ENCODE data around the gene CYP27C1. TPM values are rescaled to one million over a fixed set of nuclear protein-coding genes. Genes with fewer than 3 reads are reported as not detected.

The CYP27C1 gene
- total and polyA plus RNA-seq, 2 of the 13 experiments (the other 11 are each of a cell fraction or from before 2014, with no cell fraction given): not detected

DNA sequence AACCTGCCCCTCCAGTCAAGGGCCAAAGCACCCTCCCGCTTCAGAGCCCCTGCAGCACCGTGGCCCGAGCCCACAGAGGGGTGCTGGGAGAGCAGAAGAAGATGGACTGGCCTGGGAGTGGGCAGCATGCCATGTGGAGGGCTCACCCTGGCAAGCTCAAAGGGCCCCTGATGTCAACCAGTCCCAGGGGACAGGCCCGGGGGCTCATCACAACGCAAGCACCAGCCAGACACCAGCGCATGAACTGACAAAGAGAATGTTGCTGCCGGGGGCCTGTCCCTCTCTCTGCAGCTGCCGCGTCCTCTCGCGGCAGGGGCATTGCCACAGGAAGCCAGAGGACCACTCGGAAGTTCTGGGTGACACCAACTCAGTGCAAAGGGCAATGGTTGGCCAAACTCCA lies 82.9 kb downstream of the CYP27C1 start:
- Histone ChIP-seq H3K9me3 (ENCODE audit: low read length) (no peaks in the 10 kb centered on the region), H3K4me2 (ENCODE audit: low read depth, low read length) (no peak overlapping the region), H3K9ac (ENCODE audit: insufficient read depth, low read depth, low read length) (no peak overlapping the region), H3K36me3 (replicated peaks in 1 of 2; ENCODE audit: control insufficient read depth in 1 of 2, insufficient read depth in 2 of 2, low read length in 2 of 2) (no peaks in the 10 kb centered on the region), H3K79me2 (ENCODE audit: insufficient read depth, low read length) (no peaks in the 10 kb centered on the region), H3K4me3 (replicated peaks in 1 of 3; ENCODE audit: insufficient read depth in 1 of 3, low read depth in 2 of 3, low read length in 3 of 3) (no peak overlapping the region), H3K4me1 (ENCODE audit: insufficient read depth, low read length) (no peaks in the 10 kb centered on the region), H3K27ac (ENCODE audit: extremely low read length, insufficient read depth, low read length) (no peak overlapping the region), H4K20me1 (ENCODE audit: insufficient read depth, low read length) (no peaks in the 10 kb centered on the region), H2AFZ (ENCODE audit: low read length) (no peak overlapping the region), H3K27me3 (ENCODE audit: control insufficient read depth in 1 of 2, insufficient read depth in 2 of 2, low read length in 2 of 2) (peaks cover 7 to 29% of the 10 kb centered on the region in 2 experiments)
- WGBS (ENCODE audit: low lambda C conversion rate): 43% methylated on average over 8 of the region's 12 CpGs
- intact Hi-C loops (cut with micrococcal nuclease; ENCODE audit: unreplicated experiment) (no loop called here), in situ Hi-C loops (cut with HindIII; ENCODE audit: extremely low pct_ligation_motif_present, low pct_unique_long_range_greater_than_20kb) (no loop called here)
- no TSS peak for BruUV-seq (replicated peaks)
- POLR2A ChIA-PET: no interaction called here
- FAIRE-seq (no peak), ATAC-seq (no peak; the same call in 1 of the 3 replicates), DNase-seq (ENCODE audit: low spot score) (no peak)
- no peak for TF ChIP-seq ZKSCAN5 (CRISPR knock-in tag; IDR thresholded peaks at IDR 0.05)
- no peak for TF ChIP-seq REPIN1 (CRISPR knock-in tag; IDR thresholded peaks at IDR 0.05; ENCODE audit: borderline replicate concordance, low read depth)
- TF ChIP-seq, protein P1, sequence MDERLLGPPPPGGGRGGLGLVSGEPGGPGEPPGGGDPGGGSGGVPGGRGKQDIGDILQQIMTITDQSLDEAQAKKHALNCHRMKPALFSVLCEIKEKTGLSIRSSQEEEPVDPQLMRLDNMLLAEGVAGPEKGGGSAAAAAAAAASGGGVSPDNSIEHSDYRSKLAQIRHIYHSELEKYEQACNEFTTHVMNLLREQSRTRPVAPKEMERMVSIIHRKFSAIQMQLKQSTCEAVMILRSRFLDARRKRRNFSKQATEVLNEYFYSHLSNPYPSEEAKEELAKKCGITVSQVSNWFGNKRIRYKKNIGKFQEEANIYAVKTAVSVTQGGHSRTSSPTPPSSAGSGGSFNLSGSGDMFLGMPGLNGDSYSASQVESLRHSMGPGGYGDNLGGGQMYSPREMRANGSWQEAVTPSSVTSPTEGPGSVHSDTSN (CRISPR knock-in tag; IDR thresholded peaks at IDR 0.05): no peak
- no peak for TF ChIP-seq ZNF775 (CRISPR knock-in tag; IDR thresholded peaks at IDR 0.05; ENCODE audit: borderline replicate concordance)
- TF ChIP-seq EHMT2 (IDR thresholded peaks at IDR 0.05; ENCODE audit: borderline replicate concordance, low read depth, low read length): no peak
- no peak for TF ChIP-seq CC2D1A (CRISPR knock-in tag; IDR thresholded peaks at IDR 0.05)
- no peak for TF ChIP-seq RBM39 (IDR thresholded peaks at IDR 0.05; ENCODE audit: low read depth, low read length, poor library complexity, severe bottlenecking)
- TF ChIP-seq, protein P2, sequence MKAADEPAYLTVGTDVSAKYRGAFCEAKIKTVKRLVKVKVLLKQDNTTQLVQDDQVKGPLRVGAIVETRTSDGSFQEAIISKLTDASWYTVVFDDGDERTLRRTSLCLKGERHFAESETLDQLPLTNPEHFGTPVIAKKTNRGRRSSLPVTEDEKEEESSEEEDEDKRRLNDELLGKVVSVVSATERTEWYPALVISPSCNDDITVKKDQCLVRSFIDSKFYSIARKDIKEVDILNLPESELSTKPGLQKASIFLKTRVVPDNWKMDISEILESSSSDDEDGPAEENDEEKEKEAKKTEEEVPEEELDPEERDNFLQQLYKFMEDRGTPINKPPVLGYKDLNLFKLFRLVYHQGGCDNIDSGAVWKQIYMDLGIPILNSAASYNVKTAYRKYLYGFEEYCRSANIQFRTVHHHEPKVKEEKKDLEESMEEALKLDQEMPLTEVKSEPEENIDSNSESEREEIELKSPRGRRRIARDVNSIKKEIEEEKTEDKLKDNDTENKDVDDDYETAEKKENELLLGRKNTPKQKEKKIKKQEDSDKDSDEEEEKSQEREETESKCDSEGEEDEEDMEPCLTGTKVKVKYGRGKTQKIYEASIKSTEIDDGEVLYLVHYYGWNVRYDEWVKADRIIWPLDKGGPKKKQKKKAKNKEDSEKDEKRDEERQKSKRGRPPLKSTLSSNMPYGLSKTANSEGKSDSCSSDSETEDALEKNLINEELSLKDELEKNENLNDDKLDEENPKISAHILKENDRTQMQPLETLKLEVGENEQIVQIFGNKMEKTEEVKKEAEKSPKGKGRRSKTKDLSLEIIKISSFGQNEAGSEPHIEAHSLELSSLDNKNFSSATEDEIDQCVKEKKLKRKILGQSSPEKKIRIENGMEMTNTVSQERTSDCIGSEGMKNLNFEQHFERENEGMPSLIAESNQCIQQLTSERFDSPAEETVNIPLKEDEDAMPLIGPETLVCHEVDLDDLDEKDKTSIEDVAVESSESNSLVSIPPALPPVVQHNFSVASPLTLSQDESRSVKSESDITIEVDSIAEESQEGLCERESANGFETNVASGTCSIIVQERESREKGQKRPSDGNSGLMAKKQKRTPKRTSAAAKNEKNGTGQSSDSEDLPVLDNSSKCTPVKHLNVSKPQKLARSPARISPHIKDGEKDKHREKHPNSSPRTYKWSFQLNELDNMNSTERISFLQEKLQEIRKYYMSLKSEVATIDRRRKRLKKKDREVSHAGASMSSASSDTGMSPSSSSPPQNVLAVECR (CRISPR knock-in tag; IDR thresholded peaks at IDR 0.05; ENCODE audit: borderline replicate concordance): no peak
- no peak for TF ChIP-seq KMT2A (CRISPR knock-in tag; IDR thresholded peaks at IDR 0.05)
- CTCF ChIA-PET (ENCODE audit: low intra/inter-chr PET ratio, low total read pairs): no interaction called here

Measured in HepG2 (cell line).